Activated T-cell treated with anti-CD3 and anti-CD28 coated beads, Interleukin-2, amount 50 U/mL, for 1 hour (primary cell): ENCODE measurements around the gene TCFL5.

ENCODE experiments used
- DNase-seq: peaks from one replicate; pipeline ENCODE4 v3.0.0-alpha.2; 2020

Gene TCFL5

DNA sequence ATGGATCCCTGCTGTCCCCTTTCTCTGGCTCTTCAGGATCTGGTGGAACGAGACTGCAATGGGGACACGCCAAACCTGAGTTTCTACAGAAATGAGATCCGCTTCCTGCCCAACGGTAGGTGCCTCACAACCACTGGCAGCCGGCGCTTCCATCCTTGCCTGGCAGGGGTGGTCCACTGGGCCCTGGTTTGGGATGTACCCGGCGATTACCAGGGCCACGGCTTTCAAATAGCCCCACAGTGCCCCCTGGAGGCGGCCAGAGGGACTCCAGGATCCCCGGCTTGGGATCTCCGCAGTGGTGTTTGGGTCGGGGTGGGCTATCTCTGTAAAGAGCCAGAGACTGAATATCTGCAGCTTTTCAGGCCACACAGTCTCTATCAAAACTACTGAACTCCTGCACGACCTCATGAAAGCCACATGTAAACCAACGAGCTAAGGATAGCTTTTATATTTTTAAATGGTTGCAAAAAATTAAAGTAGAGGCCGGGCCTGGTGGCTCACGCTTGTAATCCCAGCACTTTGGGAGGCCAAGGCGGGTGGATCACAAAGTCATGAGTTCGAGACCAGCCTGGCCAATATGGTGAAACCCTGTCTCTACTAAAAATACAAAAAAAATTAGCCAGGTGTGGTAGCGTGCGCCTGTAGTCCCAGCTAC, 53.3 kb downstream of the TCFL5 start:
- peak; percentile 81 for DNase-seq

GRCh38 chr20:62807444-62808210, 54.0 kb downstream of the TCFL5 start:
- DNase-seq = no peak

DNA sequence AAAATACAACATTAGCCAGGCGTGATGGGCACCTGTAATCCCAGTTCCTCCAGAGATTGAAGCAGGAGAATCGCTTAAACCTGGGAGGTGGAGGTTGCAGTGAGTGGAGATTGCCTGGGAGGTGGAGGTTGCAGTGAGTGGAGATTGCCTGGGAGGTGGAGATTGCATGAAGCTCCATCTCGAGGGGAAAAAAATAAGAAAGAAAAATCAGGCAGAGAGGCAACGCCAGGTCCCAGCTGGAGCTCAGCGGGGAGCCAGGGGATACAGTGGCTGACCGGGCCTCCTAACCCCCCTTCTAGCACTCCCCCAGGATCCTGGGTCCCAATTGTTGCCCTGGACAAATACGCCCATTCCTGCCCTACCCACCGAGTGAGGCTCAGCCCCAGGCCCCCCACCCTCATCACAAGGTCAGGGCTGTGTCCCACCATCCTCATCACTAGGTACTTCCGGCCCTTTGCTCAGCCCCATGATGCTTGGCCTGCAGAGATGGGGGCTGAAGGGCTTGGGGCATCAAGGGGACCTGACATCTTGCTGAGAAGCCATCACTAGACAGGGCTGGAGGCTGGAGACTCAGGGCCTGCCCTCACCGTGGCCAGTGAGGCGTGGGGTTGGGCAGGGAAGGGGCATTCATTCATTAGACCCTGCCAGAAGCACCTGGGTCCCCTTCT, 55.1 kb downstream of the TCFL5 start:
- DNase-seq = no peak

DNA sequence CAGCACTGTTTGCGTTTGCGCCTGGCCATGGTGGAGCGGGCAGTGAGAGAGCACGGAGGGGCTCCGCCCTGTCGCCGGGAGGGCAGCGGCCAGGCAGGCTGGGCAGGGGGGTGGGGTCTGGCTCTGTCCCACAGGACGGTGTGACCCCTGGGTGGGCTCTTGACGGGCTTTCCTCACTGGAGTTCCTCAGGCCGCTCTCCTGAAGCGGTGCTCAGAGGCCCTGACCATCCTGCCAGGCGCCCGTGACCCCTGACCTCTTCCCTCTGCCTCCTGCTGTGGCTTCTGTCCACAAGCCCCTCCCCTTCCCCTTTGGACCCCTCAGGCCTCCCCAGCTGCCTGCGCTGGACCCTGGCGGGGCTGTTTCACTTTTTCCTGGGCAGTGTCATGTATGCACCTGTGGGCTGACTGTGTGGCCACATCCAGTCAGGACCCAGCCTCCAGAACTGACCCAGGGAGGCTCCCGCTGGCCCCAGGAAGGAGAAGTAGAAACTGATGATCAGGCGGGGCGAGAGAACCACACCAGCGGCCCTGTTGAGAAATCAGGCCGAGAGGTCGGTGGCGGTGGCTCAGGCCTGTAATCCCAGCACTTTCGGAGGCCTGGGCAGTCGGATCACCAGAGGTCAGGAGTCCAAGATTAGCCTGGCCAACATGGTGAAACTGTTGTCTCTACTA, 55.8 kb downstream of the TCFL5 start:
- DNase-seq = no peak

DNA sequence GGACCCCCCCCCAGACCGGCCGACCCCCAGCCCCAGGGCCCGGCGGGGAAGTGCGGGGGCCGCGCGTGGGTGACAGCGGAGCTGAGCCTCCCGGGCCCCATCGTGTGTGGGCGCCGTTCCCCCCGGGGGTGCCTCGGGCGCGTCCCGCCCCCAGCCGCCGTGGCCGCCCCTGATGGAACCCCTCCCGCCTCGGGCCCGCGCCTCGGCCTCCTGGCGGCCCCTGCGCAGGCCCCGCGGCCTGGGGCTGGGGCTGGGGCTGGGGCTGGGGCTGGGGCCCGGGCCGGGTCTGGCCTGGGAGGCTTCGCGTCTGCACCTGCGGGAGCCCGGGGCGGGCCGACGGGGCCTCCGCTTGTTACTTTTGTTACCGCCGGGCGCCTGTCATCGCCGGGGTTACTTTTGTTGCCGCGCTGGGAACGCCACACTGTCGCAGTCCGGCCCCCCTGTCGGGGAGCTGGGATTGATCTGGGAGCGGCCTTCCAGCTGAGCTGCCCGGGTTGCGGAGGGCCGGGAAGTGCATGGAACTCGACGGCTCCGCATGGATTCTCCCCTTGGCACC, 56.4 kb downstream of the TCFL5 start:
- peak; percentile 49 for DNase-seq

DNA sequence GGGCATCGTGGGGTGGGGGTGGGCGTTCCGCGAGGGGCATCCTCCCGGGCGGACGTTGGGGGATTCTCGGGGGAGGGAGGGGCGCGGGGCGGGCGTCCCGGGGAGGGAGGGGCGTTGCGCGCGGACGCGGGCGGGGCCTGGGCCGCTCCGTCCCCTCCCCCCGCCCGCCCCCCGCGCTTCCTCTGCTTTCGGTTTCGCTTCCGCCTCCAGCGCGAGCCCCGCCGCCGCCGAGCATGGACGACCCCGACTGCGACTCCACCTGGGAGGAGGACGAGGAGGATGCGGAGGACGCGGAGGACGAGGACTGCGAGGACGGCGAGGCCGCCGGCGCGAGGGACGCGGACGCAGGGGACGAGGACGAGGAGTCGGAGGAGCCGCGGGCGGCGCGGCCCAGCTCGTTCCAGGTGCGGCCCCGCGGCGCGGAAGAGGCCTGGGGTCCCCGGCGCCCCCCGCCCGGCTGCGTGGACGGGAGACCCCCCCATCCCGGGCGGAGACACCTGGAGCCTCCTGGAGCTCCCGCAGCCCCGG, 56.9 kb downstream of the TCFL5 start, which contains the start of gene OGFR:
TSS of gene OGFR (plus strand) at position 209 of the 528 bp plus-strand sequence. CDS start at position 234, 25 bp downstream.
- peak; percentile 77 for DNase-seq

DNA sequence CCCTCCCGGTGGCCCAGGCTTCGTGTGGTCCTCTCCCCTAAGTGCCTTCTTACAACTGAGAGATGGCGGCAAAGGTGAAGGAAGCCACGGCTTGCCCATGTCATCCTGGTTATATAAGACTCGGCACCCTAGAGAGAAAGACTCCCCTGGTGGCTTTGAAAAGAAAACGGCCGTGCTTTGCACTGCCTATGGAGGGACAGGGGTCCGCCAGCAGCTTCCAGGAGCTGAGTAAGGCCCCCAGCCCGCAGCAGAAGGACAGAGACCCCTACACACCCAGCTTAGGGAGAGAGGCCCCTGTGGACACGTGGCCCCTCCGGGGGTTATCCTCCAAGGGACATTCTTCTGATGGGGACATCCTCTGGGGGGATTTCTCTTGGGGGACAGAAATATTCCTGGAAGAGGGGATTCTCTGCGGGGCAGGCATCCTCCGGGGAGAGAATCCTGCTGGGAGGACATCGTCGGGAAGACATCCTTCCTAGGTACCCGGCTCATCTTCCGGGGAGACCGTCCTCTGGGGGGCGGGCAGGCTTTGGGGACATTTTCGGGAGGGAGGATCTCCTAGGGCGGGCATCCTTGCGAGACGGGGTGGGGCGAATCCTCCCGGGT, 57.5 kb downstream of the TCFL5 start:
- no peak for DNase-seq

DNA sequence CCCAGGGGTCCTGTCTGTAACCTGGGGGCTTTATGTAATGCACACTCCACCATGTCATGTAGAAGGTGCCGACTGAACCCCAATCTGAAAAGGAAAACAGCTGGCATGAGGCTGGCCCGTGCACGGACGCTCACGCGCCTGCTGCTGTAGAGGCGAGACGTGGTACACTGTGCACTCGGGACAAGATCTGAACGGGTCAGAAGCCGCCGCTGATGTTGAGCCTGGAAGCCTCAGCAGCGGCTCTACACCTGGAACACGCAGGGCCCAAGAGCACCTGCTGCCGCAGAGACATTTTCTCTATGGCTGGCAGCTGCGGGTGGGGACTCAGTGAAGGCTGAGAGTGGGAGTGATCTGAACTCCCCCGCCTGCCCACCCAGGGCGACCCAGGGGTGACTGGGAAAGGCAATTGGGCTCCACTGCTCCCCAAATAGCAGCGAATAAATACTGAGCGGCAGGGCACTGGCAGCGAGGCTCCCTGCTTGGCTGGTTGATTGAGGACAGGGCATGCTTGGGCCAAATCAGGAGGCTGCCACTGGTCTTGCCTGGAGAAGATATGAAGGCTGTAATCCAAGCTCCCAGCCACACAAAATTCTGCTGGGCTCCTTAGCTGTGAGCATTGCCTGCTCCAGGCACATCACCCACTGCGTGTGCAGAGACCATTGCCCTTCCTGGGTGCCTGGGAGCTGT, 59.5 kb downstream of the TCFL5 start:
- no peak for DNase-seq

DNA sequence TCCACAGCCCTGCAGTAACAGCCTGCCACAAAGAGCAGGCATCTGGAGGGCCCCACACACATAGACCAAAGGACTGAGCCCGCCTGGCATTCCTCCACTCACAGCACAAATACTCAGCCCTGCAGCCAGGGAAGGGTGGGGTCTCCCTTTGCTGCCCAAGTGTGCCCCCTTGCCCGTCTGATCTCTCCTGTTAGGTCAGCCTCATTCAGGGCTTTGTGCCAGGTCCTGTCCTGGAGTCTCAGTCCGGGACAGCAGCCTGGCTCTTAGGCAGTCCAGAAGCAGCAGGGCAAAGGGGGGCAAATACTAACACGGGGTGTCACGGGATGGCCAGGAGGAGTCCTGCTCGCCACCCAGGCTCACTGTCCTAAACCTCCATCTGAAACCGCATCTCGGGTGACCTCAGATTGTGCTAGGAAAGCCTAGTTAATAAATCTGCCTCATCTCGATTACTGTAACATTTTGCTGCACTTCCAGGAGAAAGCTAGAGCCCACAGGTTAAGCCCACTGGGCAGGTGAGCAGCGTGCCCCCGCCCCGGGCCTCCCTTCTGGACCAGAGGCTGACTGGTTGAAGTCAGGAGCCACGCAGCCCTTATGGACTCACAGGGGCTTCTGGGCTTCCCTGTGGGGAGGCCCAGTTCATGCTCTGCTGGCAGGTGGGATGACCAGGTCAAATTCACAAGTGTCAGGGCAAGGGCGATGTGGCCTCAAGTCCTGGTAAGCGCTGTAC, 60.2 kb downstream of the TCFL5 start:
- DNase-seq = no peak

- DNase-seq = no peak
Measured at GRCh38 chr20:62800314-62801259, 61.0 kb downstream of the TCFL5 start.

DNA sequence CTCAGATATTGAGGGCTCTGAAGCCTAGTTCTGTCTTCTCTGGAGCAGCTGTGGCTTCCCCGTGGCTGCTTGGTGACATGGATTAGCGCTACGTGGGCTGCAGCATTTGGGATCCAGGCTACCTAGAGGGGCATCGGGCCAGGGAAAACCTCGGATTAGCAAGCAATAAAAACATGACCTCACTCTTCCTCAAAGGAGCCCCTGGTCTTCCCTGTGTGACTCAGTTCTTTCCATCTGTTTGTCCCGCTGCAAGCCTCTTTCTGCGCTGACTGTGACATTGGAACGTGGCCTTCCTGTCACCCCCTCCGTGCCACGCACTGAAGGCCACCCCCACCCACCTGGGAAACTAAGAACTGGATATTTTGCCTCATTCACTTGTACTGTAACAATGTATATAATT, 61.7 kb downstream of the TCFL5 start:
- no peak for DNase-seq

DNA sequence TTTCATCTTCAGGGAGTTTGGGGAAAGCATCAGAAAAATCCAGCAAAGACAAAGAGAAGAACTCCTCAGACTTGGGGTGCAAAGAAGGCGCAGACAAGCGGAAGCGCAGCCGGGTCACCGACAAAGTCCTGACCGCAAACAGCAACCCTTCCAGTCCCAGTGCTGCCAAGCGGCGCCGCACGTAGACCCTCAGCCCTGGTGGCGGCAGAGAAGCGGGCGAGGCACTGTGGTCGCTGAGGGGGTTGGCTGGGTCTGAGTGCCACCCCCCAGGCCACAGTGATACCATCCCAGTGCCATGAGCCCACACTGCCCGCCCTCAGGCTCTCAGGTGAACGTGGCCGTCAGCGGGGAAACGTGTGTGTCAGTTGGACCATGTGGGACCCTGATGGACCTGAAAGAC, 62.2 kb downstream of the TCFL5 start:
- no peak for DNase-seq

DNA sequence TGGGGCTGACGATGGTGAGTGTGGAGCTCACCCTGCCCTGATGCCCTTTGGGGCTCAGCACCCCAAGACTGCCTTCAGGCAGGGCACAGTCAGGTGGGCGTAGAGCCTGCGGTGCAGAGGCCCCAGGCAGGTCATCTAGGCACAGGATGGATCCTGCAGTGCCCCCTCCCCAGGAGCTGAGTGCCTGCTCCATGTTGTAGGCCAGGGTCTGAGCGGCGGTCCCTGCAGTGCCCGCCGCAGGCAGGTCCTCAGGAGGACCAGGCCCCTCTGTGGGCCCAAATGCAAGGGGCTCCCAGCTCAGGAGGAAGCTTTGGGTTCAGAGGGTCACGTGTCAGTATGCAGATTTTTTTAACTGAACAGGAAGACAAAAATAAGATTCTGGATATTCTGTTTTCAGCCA, 62.6 kb downstream of the TCFL5 start:
- no peak for DNase-seq

DNA sequence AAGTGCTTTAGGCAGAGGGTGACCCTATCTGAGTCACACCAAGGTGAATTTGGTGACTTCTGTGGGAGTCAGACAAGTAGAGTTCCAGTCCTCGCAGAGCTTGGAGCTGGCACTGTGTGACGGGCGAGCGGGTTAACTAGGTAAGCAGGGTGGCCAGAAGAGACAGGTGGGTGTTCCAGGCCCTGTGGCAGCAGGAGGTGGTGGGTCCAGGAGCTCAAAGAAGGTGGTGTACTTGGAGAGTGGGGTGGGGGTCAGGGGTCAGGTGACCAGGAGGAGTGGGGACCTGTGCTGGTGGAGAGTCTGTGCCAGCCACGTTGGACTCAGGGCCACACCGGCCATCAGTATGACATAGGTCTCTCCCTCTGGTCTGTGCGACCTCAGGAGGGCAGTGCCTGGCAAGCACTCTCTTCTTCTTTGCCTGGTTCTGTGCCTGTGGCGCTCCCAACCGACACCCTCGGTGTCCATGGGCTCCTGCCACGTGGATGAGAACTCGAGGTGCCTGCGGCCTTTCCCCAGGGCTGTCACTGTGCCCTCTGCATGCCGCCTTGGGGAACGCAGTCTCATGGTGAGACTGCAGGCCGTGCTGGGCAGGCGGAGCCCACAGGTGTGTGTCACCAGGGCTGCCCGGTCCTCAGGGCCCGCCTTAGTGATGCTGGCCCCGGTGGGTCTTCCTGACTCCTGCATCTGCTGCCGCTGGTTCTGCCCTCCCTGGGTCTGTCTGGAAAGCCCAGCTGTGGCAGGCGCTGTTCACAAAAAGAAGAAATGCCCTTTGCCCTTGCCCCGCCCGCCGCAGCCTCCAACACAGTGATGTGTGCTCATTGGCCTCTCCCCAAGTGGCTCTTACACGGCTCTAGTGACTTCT, 63.7 kb downstream of the TCFL5 start:
- DNase-seq = no peak

GRCh38 chr20:62796699-62797491, 64.7 kb downstream of the TCFL5 start:
- DNase-seq = no peak

GRCh38 chr20:62795023-62795761, 66.4 kb downstream of the TCFL5 start:
- peak; percentile 75 for DNase-seq
